Nephron (organoid): ENCODE measurements around the gene SMAD4.

Experiments
- H3K27ac Mint-ChIP-seq, 3 experiments: 2 replicates each; pipeline ENCODE4 v1.8.0; 2020; ENCODE audit warnings: mixed read lengths in 3 of 3, mild to moderate bottlenecking in 2 of 3, moderate library complexity in 1 of 3
- H3K27me3 Mint-ChIP-seq: 2 replicates; pipeline ENCODE4 v1.8.0; 2021; ENCODE audit warnings: low read depth, mild to moderate bottlenecking, moderate library complexity, mixed read lengths
- H3K36me3 Mint-ChIP-seq: 2 replicates; pipeline ENCODE4 v1.8.0; 2020; ENCODE audit warnings: low read depth, mixed read lengths
- H3K4me1 Mint-ChIP-seq: 2 replicates; pipeline ENCODE4 v1.8.0; 2020; ENCODE audit warnings: mixed read lengths
- H3K4me3 Mint-ChIP-seq, 3 experiments: 2 replicates each; pipeline ENCODE4 v1.8.0; 2020; ENCODE audit warnings: mild to moderate bottlenecking in 3 of 3, mixed read lengths in 3 of 3, moderate library complexity in 2 of 3
- H3K9me3 Mint-ChIP-seq: 2 replicates; pipeline ENCODE4 v1.8.0; 2020; ENCODE audit warnings: mixed read lengths
- TF ChIP-seq, protein P1 (sequence below), 3 experiments: fragments of 200-600 bp; sonication (generic); IDR thresholded peaks; one replicate each; pipeline ENCODE4 v1.5.0; 2021; ENCODE audit warnings: antibody characterized with exemption in 3 of 3; ENCODE audit not compliant: unreplicated experiment in 3 of 3

The SMAD4 gene

DNA sequence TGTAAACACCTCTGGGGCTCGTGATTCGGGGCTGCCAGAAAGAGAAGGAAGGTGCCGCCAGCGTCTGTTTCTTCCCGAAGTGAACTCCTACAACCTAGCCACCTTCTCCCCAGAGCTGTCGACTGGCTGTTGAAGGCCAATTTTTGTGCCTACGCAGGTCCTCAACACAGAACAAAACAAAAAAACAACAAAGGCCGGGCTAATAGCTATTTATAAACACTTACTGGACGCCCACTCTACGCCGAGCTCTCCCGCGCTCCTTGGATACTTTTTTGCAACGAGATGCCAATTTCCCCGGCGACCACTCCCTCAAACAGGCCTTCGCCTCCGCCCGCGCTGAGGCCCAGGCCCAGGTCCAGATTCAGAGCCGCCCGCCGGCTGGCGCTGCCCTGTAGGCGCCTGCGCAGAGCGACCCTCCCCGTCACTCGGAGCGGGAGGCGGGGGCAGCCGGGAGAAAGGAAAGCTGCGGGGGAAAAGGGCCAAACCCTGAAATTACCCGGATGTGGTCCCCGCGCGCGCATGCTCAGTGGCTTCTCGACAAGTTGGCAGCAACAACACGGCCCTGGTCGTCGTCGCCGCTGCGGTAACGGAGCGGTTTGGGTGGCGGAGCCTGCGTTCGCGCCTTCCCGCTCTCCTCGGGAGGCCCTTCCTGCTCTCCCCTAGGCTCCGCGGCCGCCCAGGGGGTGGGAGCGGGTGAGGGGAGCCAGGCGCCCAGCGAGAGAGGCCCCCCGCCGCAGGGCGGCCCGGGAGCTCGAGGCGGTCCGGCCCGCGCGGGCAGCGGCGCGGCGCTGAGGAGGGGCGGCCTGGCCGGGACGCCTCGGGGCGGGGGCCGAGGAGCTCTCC lies at the start of gene SMAD4:
SMAD4 (plus strand) TSS at position 520 of the 843 bp plus-strand sequence. CDS start 16,834 bp downstream, outside the sequence.
- Mint-ChIP-seq H3K36me3 (peaks cover 19% of the 10 kb centered on the region), H3K27ac (peak within 1 kb of the TSS; percentile 99 to 100 (median 100)), H3K4me1 (peaks cover 47% of the 10 kb centered on the region), H3K9me3 (no peaks in the 10 kb centered on the region), H3K4me3 (peak within 1 kb of the TSS; percentile 97 to 99 (median 97)), H3K27me3 (no peaks in the 10 kb centered on the region)
- TF ChIP-seq, protein P1, sequence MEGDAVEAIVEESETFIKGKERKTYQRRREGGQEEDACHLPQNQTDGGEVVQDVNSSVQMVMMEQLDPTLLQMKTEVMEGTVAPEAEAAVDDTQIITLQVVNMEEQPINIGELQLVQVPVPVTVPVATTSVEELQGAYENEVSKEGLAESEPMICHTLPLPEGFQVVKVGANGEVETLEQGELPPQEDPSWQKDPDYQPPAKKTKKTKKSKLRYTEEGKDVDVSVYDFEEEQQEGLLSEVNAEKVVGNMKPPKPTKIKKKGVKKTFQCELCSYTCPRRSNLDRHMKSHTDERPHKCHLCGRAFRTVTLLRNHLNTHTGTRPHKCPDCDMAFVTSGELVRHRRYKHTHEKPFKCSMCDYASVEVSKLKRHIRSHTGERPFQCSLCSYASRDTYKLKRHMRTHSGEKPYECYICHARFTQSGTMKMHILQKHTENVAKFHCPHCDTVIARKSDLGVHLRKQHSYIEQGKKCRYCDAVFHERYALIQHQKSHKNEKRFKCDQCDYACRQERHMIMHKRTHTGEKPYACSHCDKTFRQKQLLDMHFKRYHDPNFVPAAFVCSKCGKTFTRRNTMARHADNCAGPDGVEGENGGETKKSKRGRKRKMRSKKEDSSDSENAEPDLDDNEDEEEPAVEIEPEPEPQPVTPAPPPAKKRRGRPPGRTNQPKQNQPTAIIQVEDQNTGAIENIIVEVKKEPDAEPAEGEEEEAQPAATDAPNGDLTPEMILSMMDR (IDR thresholded peaks at IDR 0.05; ENCODE audit: unreplicated experiment in 3 of 3), result no peak

DNA sequence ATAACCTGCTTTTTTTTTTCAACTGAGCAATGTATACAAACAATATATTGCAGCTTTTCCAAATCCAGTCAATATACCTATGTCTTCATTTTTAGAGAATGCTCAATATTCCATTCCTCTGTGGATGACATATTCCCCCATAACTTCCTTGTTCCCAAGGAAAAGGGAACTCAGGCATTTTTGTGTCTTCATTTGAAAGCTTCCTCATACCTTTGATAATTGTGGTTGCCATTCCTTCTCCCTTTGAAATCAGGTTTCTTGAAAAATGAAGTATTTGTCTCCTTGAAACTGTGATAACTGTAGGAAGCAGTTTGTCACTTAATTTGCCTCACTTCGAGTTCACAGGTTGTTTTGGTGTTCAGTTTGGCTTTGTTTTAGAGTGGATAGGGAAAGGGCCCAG lies 48.6 kb upstream of the SMAD4 start:
- no peaks in the 10 kb centered on the region for H3K27me3 Mint-ChIP-seq
- H3K36me3 Mint-ChIP-seq, result peaks cover 68% of the 10 kb centered on the region
- TF ChIP-seq, protein P1 (IDR thresholded peaks at IDR 0.05; ENCODE audit: unreplicated experiment in 3 of 3), result no peak
- no peak overlapping the region for H3K27ac Mint-ChIP-seq
- H3K9me3 Mint-ChIP-seq, result peaks cover 14% of the 10 kb centered on the region
- no peak overlapping the region for H3K4me3 Mint-ChIP-seq
- no peaks in the 10 kb centered on the region for H3K4me1 Mint-ChIP-seq

DNA sequence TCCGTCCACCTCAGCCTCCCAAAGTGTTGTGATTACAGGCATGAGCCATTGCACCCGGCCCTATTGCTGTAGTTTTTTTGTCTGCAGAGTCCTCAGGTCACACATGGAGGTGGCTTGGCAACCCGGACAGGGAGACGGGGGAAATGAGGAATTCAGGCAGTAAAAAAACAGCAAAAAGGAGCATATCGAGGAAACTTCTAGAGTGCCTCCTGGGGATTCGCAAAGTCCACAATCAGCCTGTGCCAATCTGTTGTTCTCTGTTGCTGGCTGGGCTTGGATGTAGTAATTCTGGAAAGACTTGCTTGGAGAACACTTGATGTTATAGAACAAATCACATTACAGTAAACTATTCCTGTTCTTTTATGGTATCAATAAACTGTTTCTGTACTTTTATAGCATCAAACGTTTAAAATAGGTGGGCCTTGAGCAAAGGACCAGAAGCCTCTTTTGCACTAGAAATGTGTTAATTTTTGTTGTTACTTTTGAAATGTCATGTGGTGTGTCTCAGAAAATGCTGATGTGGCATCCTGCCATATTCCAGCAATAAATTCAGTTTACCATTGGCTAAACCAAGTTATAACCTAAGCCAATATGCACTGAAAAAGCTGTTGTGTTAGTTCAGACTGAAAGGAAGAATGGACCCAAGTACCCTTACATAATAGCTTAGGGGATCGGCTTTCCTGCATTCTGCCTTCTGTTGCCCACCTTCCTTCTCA lies 47.8 kb upstream of the SMAD4 start:
- Mint-ChIP-seq H3K4me3 (no peak overlapping the region), H3K4me1 (no peaks in the 10 kb centered on the region), H3K27ac (no peak overlapping the region), H3K27me3 (no peaks in the 10 kb centered on the region), H3K9me3 (peaks cover 7% of the 10 kb centered on the region), H3K36me3 (peaks cover 66% of the 10 kb centered on the region)
- TF ChIP-seq, protein P1 (IDR thresholded peaks at IDR 0.05; ENCODE audit: unreplicated experiment in 3 of 3), result no peak

DNA sequence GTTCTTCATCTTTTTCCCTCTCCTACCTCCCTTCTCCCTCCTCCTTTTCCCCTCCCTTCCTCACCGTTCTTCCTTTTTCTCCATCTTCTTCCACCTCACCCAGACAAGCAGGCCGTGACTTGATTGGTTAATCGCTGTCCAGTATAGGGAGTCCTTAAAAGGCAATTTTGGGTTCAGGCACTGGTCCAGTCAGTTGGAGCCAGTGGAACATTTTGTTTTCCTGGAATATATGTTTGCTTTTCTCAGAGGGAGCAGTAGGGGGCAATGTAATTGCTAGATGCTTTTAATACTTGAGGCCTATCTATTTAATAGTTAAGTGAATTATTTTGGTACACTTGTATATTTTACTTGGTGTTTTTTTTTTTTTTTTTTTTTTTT lies 47.2 kb upstream of the SMAD4 start:
- Mint-ChIP-seq H3K9me3 (peaks cover 3% of the 10 kb centered on the region), H3K27ac (no peak overlapping the region), H3K27me3 (no peaks in the 10 kb centered on the region)

DNA sequence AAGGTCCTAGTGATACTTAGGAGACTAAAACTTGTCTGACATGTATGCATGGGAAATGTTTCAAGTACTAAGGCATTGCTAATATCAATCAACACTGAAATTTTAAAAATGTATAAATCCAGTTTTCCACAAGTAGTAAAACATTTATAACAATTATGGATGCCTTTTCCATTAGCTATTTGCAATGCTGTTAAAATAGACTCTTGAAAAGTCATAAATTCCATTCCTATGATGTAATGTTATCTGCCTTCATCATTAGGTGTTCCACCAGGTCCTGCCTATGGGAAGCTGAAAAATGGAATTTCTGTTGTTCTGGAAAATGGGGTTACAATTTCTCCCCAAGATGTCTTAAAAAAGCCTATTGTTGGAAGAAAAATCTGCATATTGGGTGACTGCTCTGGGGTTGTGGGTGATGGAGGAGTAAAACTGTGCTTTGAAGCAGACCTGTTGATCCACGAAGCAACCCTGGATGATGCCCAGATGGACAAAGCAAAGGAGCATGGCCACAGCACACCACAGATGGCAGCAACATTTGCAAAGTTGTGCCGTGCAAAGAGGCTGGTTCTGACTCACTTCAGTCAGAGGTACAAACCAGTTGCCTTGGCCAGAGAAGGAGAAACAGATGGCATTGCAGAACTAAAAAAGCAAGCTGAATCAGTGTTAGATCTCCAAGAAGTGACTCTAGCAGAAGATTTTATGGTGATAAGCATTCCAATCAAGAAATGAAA lies 43.5 kb upstream of the SMAD4 start:
- TF ChIP-seq, protein P1 (IDR thresholded peaks at IDR 0.05; ENCODE audit: unreplicated experiment in 3 of 3), result no peak
- Mint-ChIP-seq H3K4me3 (no peak overlapping the region), H3K9me3 (no peaks in the 10 kb centered on the region), H3K36me3 (peaks cover 43% of the 10 kb centered on the region), H3K4me1 (no peaks in the 10 kb centered on the region), H3K27me3 (no peaks in the 10 kb centered on the region), H3K27ac (no peak overlapping the region)

More for the DNA sequence above, 47.2 kb upstream of the SMAD4 start:
- H3K4me1 Mint-ChIP-seq, result no peaks in the 10 kb centered on the region
- no peak overlapping the region for H3K4me3 Mint-ChIP-seq
- TF ChIP-seq, protein P1 (IDR thresholded peaks at IDR 0.05; ENCODE audit: unreplicated experiment in 3 of 3), result no peak
- H3K36me3 Mint-ChIP-seq, result peaks cover 66% of the 10 kb centered on the region
